H1 (cell line): ENCODE data around the gene MEGF11. TPM values are rescaled to one million over a fixed set of nuclear protein-coding genes. Genes with fewer than 3 reads are reported as not detected.

Experiments
- CTCF ChIA-PET: fragments of 300-600 bp; sonication (Branson Sonifier 250); formaldehyde crosslinking; loops from one replicate; lab custom pipeline; 2021; ENCODE audit not compliant: partially characterized antibody; lab: Charles Lee
- POLR2A ChIA-PET: fragments of 300-600 bp; sonication (Branson Sonifier 250); formaldehyde crosslinking; loops from one replicate; lab custom pipeline; 2021; ENCODE audit warnings: inconsistent platforms; ENCODE audit not compliant: partially characterized antibody; lab: Charles Lee
- DNase-seq, 2 experiments: peaks; one replicate each; pipeline versions ENCODE4 v3.0.0 to v3.0.0-alpha.2; 2010 to 2022; ENCODE audit warnings: low spot score in 2 of 2, low read depth in 1 of 2, mixed read lengths in 1 of 2
- FAIRE-seq: peaks from 2 replicates; lab custom pipeline; 2011; peaks lifted over from hg19 to GRCh38; lab: Jason Lieb, UNC
- H2AFZ ChIP-seq: 2 replicates; pipeline ENCODE4 v1.8.1; 2012; ENCODE audit warnings: low read length, inconsistent platforms
- H2AK5ac ChIP-seq: 2 replicates; pipeline ENCODE4 v1.6.1; 2013; ENCODE audit warnings: low read depth, low read length
- H2BK120ac ChIP-seq: replicated peaks from 2 replicates; pipeline ENCODE3; 2013; ENCODE audit warnings: low read depth, low read length, inconsistent platforms
- H2BK12ac ChIP-seq: 2 replicates; pipeline ENCODE4 v1.6.1; 2013; ENCODE audit warnings: low read depth, low read length
- H2BK15ac ChIP-seq: 2 replicates; pipeline ENCODE4 v1.6.1; 2013; ENCODE audit warnings: low read length
- H2BK20ac ChIP-seq: 2 replicates; pipeline ENCODE4 v1.6.1; 2013; ENCODE audit warnings: low read length
- H2BK5ac ChIP-seq: 2 replicates; pipeline ENCODE4 v1.6.1; 2013; ENCODE audit warnings: low read depth, low read length
- H3K14ac ChIP-seq: 2 replicates; pipeline ENCODE4 v1.6.1; 2013; ENCODE audit warnings: inconsistent platforms; ENCODE audit not compliant: insufficient read length
- H3K18ac ChIP-seq: 2 replicates; pipeline ENCODE4 v1.6.1; 2013; ENCODE audit warnings: low read length; ENCODE audit errors: extremely low read depth
- H3K23ac ChIP-seq: 2 replicates; pipeline ENCODE4 v1.6.1; 2013; ENCODE audit warnings: inconsistent platforms; ENCODE audit not compliant: insufficient read length
- H3K23me2 ChIP-seq: 2 replicates; pipeline ENCODE4 v1.6.1; 2013; ENCODE audit warnings: low read depth, low read length
- H3K27ac ChIP-seq: 2 replicates; pipeline ENCODE4 v1.6.1; 2011; ENCODE audit warnings: low read depth, low read length, inconsistent platforms
- H3K27me3 ChIP-seq, 4 experiments: replicated peaks in 1 of 4; 1 replicate in 1 of 4; 2 replicates in 3 of 4; pipeline versions ENCODE4 v1.6.1 to v1.8.1; 2011 to 2013; ENCODE audit warnings: low read length in 3 of 4, mild to moderate bottlenecking in 3 of 4, inconsistent platforms in 2 of 4, mixed read lengths in 2 of 4, moderate library complexity in 1 of 4; ENCODE audit not compliant: control insufficient read depth in 3 of 4, insufficient read depth in 3 of 4; ENCODE audit errors: extremely low read depth in 1 of 4
- H3K36me3 ChIP-seq, 4 experiments: 2 replicates each; pipeline versions ENCODE4 v1.6.1 to v1.8.1; 2011 to 2013; ENCODE audit warnings: mild to moderate bottlenecking in 4 of 4, low read length in 3 of 4, moderate library complexity in 2 of 4, control low read depth in 1 of 4, inconsistent platforms in 1 of 4; ENCODE audit not compliant: insufficient read depth in 4 of 4, control insufficient read depth in 2 of 4
- H3K4ac ChIP-seq: replicated peaks from 2 replicates; pipeline ENCODE3; 2013; ENCODE audit warnings: low read length, low read depth, mixed read lengths, inconsistent platforms; ENCODE audit not compliant: insufficient read length
- H3K4me1 ChIP-seq, 4 experiments: replicated peaks in 1 of 4; 1 replicate in 1 of 4; 2 replicates in 3 of 4; pipeline versions ENCODE4 v1.6.1 to v1.8.1; 2011 to 2013; ENCODE audit warnings: low read length in 3 of 4, inconsistent platforms in 2 of 4, mixed read lengths in 1 of 4; ENCODE audit not compliant: insufficient read depth in 4 of 4, control insufficient read depth in 3 of 4
- H3K4me2 ChIP-seq, 2 experiments: 2 replicates each; pipeline versions ENCODE4 v1.6.1 to v1.8.1; 2011 to 2013; ENCODE audit warnings: low read depth in 2 of 2, low read length in 2 of 2, control low read depth in 1 of 2, inconsistent platforms in 1 of 2, mild to moderate bottlenecking in 1 of 2; ENCODE audit not compliant: insufficient read depth in 1 of 2
- H3K4me3 ChIP-seq, 4 experiments: fragments of 200-600, 300-600 bp in 1 of 4; sonication (generic), shearing (Covaris generic), sonication (Bioruptor Twin) in 1 of 4; 2 replicates each; pipeline versions ENCODE4 v1.5.1 to v1.8.1; 2011 to 2016; ENCODE audit warnings: low read length in 4 of 4, low read depth in 3 of 4, control low read depth in 2 of 4, inconsistent platforms in 2 of 4, mild to moderate bottlenecking in 2 of 4, mixed read lengths in 1 of 4, moderate library complexity in 1 of 4; ENCODE audit not compliant: insufficient read depth in 2 of 4; ENCODE audit errors: extremely low read depth in 1 of 4
- H3K56ac ChIP-seq: replicated peaks from 2 replicates; pipeline ENCODE3; 2013; ENCODE audit warnings: low read depth, mild to moderate bottlenecking, mixed read lengths, low read length, inconsistent platforms; ENCODE audit not compliant: insufficient read length
- H3K79me1 ChIP-seq: 2 replicates; pipeline ENCODE4 v1.6.1; 2013; ENCODE audit warnings: low read depth, low read length, control low read depth
- H3K79me2 ChIP-seq, 2 experiments: 2 replicates each; pipeline versions ENCODE4 v1.6.1 to v1.8.1; 2012 to 2013; ENCODE audit warnings: low read length in 2 of 2, mild to moderate bottlenecking in 2 of 2, inconsistent platforms in 1 of 2; ENCODE audit not compliant: insufficient read depth in 2 of 2, control insufficient read depth in 1 of 2
- H3K9ac ChIP-seq, 4 experiments: replicated peaks in 1 of 4; 1 replicate in 1 of 4; 2 replicates in 3 of 4; pipeline versions ENCODE4 v1.6.1 to v1.8.1; 2011 to 2013; ENCODE audit warnings: low read depth in 3 of 4, low read length in 3 of 4, control low read depth in 2 of 4, mild to moderate bottlenecking in 2 of 4, moderate library complexity in 2 of 4, inconsistent platforms in 1 of 4; ENCODE audit errors: extremely low read depth in 1 of 4
- H3K9me3 ChIP-seq, 2 experiments: 2 replicates each; pipeline versions ENCODE4 v1.6.1 to v1.8.1; 2012 to 2013; ENCODE audit warnings: mild to moderate bottlenecking in 2 of 2, moderate library complexity in 2 of 2, control low read depth in 1 of 2, inconsistent platforms in 1 of 2, low read depth in 1 of 2, low read length in 1 of 2, mixed read lengths in 1 of 2; ENCODE audit not compliant: insufficient read depth in 2 of 2
- H4K20me1 ChIP-seq, 2 experiments: replicated peaks in 1 of 2; 2 replicates each; pipeline versions ENCODE3 to v1.8.1; 2011 to 2013; ENCODE audit warnings: inconsistent platforms in 2 of 2, low read length in 2 of 2, mild to moderate bottlenecking in 1 of 2; ENCODE audit not compliant: insufficient read depth in 2 of 2, control insufficient read depth in 1 of 2
- H4K5ac ChIP-seq: 2 replicates; pipeline ENCODE4 v1.6.1; 2013; ENCODE audit warnings: low read length, low read depth, mixed read lengths, inconsistent platforms; ENCODE audit not compliant: insufficient read length
- H4K8ac ChIP-seq: 2 replicates; pipeline ENCODE4 v1.8.0; 2013; ENCODE audit warnings: mild to moderate bottlenecking, moderate library complexity, low read length, inconsistent platforms; ENCODE audit not compliant: insufficient read depth; ENCODE audit errors: extremely low read depth
- H4K91ac ChIP-seq: replicated peaks from 2 replicates; pipeline ENCODE3; 2013; ENCODE audit warnings: low read length, mixed read lengths, inconsistent platforms; ENCODE audit not compliant: insufficient read length
- ASH2L ChIP-seq: fragments of 200-600, 300-600 bp; sonication (generic); IDR thresholded peaks from one replicate; pipeline ENCODE4 v1.7.1; 2017; ENCODE audit warnings: low read length
- CHD1 ChIP-seq: IDR thresholded peaks from 2 replicates; pipeline ENCODE4 v1.6.1; 2012; ENCODE audit warnings: low read depth, low read length, improper control_type of control experiment
- CHD2 ChIP-seq: IDR thresholded peaks from 2 replicates; pipeline ENCODE4 v1.6.1; 2012; ENCODE audit warnings: low read length, improper control_type of control experiment
- NANOG ChIP-seq: IDR thresholded peaks from 2 replicates; pipeline ENCODE4 v1.6.1; 2011; ENCODE audit warnings: low read length, low read depth, mild to moderate bottlenecking, inconsistent platforms; ENCODE audit not compliant: insufficient read depth, poor library complexity, severe bottlenecking
- NRF1 ChIP-seq: IDR thresholded peaks from 2 replicates; pipeline ENCODE4 v1.6.1; 2011; ENCODE audit warnings: mild to moderate bottlenecking, low read depth, low read length, improper control_type of control experiment
- RNF2 ChIP-seq: fragments of 200-900, 300-1000 bp; sonication (generic); IDR thresholded peaks from 2 replicates; pipeline ENCODE4 v1.7.1; 2016; ENCODE audit warnings: borderline replicate concordance, low read depth, mild to moderate bottlenecking, antibody characterized with exemption, low read length; ENCODE audit not compliant: poor library complexity, severe bottlenecking; ENCODE audit errors: missing control alignments
- SRF ChIP-seq: IDR thresholded peaks from 2 replicates; pipeline ENCODE4 v1.6.1; 2011; ENCODE audit warnings: mild to moderate bottlenecking, low read depth, low read length, moderate library complexity
- TAF7 ChIP-seq: optimal IDR thresholded peaks from 2 replicates; pipeline ENCODE3; 2011; ENCODE audit warnings: low read depth, mild to moderate bottlenecking, inconsistent platforms, low read length, moderate library complexity, borderline replicate concordance
- WGBS, 2 experiments: shearing (Covaris generic) in 1 of 2; methylation state at CpG; one replicate each; pipeline versions ENCODE4 v1.1.6 to v1.1.7; 2013 to 2015; ENCODE audit warnings: low lambda C conversion rate in 2 of 2, mixed read lengths in 2 of 2, inconsistent platforms in 1 of 2, low coverage in 1 of 2, missing lambda C conversion rate in 1 of 2; ENCODE audit not compliant: insufficient replicate concordance in 2 of 2, insufficient coverage in 1 of 2, insufficient read length in 1 of 2; ENCODE audit errors: extremely low coverage in 1 of 2, missing lambda C conversion rate in 1 of 2; 5-methylcytosine and 5-hydroxymethylcytosine counted together
- polyA plus RNA-seq, 7 experiments: library from polyadenylated mRNA; depleted of rRNA in 3 of 7; stranded (reverse) in 5 of 7; unstranded in 2 of 7; fragments of >200 nt in 5 of 7; fragments of 200-250 nt in 2 of 7; gene quantifications; 1 replicate in 5 of 7; 2 replicates in 1 of 7; 4 replicates in 1 of 7; pipeline versions ENCODE4 v1.2.1 to v1.2.3, GENCODE V29; 2011 to 2013; ENCODE audit warnings: missing spikeins in 2 of 7, mixed read lengths in 2 of 7
- total RNA-seq: library from RNA; stranded (reverse); fragmentation: NEBNext Ultra II Directional; extraction: Animal tissue kit (Norgen Biotek cat#: 25700); gene quantifications from 2 replicates; pipeline ENCODE4 v1.2.1, GENCODE V29; 2021

Gene MEGF11
- total and polyA plus RNA-seq, 2 of the 8 experiments (the other 6 are each of a cell fraction or from before 2014, with no cell fraction given), result 4.4 to 4.8 TPM

DNA sequence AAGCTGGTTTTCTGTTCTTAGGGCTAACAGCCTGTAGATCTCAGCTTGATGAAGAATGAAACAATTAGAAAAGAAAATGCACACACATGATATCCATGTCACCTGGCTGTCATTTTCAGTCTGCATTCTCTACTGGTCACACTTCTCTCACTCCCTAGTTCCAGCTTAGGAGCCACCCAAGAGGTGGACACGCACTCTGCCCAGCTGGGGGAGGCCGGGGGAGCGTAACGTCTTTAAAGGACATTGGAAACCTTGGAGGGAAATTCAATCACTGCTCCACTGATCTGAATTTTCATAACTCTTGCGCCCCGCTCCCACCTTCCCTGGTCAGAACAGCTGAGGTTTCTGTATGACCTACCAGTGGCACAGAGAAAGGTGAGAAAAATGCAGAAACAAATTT is 304.5 kb downstream of the MEGF11 start:
- Histone ChIP-seq H2BK15ac (no peak overlapping the region), H3K9ac (no peak overlapping the region), H3K23ac (no peak overlapping the region), H3K4me1 (peaks cover 4 to 9% (median 4%) of the 10 kb centered on the region in 4 experiments; a peak in 6 of 7 replicates), H3K56ac (no peak overlapping the region), H3K27me3 (no peaks in the 10 kb centered on the region), H3K27ac (no peak overlapping the region), H2BK12ac (no peak overlapping the region), H2BK20ac (no peak overlapping the region), H3K9me3 (no peaks in the 10 kb centered on the region), H2AK5ac (no peak overlapping the region), H3K4me3 (no peak overlapping the region), H3K23me2 (no peaks in the 10 kb centered on the region), H2BK120ac (no peak overlapping the region), H4K8ac (no peak overlapping the region), H3K18ac (no peak overlapping the region), H3K79me1 (no peaks in the 10 kb centered on the region), H4K5ac (no peak overlapping the region), H3K79me2 (no peaks in the 10 kb centered on the region), H2BK5ac (no peak overlapping the region), H4K91ac (no peak overlapping the region), H3K4ac (no peak overlapping the region), H4K20me1 (no peaks in the 10 kb centered on the region), H3K4me2 (no peak overlapping the region), H2AFZ (no peak overlapping the region), H3K36me3 (no peaks in the 10 kb centered on the region), H3K14ac (no peak overlapping the region)
- TF ChIP-seq RNF2 (no peak), TAF7 (no peak), NRF1 (no peak), CHD1 (no peak), NANOG (no peak), ASH2L (no peak), SRF (no peak), CHD2 (no peak)
- ChIA-PET CTCF (interaction anchor here (1.0 to 2.4 kb wide), 7 partner anchors 10 to 136 kb away, joined by 3 to 8 read pairs (median 5); no protein-coding TSS in a partner anchor), POLR2A (interaction anchor here (1.0 kb wide), 1 partner anchor 93 kb away, joined by 3 read pairs; no protein-coding TSS in a partner anchor)
- FAIRE-seq, result no peak
- no peak for DNase-seq
- WGBS, 2 experiments, result 95% methylated on average over 6 of the region's 6 CpGs; no CpG with 5 or more reads in 1 of the 2 experiments
